Fibroblast of lung (primary cell): ENCODE results near the gene UBE3C.

Experiments
- CTCF ChIP-seq, 2 donors: IDR thresholded peaks in 1 of 2; conservative IDR thresholded peaks in 1 of 2; 1 replicate in 1 of 2; 2 replicates in 1 of 2; pipeline ENCODE4 v1.5.1; 2011 to 2012; ENCODE audit warnings: low read length in 2 of 2, control low read depth in 1 of 2, inconsistent platforms in 1 of 2, low read depth in 1 of 2, mild to moderate bottlenecking in 1 of 2
- EZH2 ChIP-seq: IDR thresholded peaks from 2 replicates; pipeline ENCODE4 v1.5.1; 2012; ENCODE audit warnings: low read length, control low read depth, mild to moderate bottlenecking; ENCODE audit errors: missing control alignments

GRCh38 chr7:157150882-157151281, 12.2 kb downstream of the UBE3C start:
- TF ChIP-seq CTCF (conservative IDR thresholded peaks at IDR 0.05 in 1 of 2, IDR thresholded peaks at IDR 0.05 in 1 of 2; ENCODE audit: low read depth in 1 of 2, low read length in 2 of 2) (no peak), EZH2 (no peak)
